Measurements from ENCODE around the gene ARHGAP28. TPM values are rescaled to one million over a fixed set of nuclear protein-coding genes. Genes with fewer than 3 reads are reported as not detected.

The ARHGAP28 gene
- total RNA-seq, 1 donor from 2014 or later = 2.2 TPM

GRCh38 chr18:6878556-6879297 lies 149.2 kb downstream of the ARHGAP28 start:
- TF ChIP-seq, protein P1, sequence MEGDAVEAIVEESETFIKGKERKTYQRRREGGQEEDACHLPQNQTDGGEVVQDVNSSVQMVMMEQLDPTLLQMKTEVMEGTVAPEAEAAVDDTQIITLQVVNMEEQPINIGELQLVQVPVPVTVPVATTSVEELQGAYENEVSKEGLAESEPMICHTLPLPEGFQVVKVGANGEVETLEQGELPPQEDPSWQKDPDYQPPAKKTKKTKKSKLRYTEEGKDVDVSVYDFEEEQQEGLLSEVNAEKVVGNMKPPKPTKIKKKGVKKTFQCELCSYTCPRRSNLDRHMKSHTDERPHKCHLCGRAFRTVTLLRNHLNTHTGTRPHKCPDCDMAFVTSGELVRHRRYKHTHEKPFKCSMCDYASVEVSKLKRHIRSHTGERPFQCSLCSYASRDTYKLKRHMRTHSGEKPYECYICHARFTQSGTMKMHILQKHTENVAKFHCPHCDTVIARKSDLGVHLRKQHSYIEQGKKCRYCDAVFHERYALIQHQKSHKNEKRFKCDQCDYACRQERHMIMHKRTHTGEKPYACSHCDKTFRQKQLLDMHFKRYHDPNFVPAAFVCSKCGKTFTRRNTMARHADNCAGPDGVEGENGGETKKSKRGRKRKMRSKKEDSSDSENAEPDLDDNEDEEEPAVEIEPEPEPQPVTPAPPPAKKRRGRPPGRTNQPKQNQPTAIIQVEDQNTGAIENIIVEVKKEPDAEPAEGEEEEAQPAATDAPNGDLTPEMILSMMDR (conservative IDR thresholded peaks at IDR 0.05; ENCODE audit: low read depth, low read length) = no peak
- no peak overlapping the region for H3K4me3 ChIP-seq (ENCODE audit: low read depth, low read length)
- DNase-seq (ENCODE audit: low read depth) = no peak

DNA sequence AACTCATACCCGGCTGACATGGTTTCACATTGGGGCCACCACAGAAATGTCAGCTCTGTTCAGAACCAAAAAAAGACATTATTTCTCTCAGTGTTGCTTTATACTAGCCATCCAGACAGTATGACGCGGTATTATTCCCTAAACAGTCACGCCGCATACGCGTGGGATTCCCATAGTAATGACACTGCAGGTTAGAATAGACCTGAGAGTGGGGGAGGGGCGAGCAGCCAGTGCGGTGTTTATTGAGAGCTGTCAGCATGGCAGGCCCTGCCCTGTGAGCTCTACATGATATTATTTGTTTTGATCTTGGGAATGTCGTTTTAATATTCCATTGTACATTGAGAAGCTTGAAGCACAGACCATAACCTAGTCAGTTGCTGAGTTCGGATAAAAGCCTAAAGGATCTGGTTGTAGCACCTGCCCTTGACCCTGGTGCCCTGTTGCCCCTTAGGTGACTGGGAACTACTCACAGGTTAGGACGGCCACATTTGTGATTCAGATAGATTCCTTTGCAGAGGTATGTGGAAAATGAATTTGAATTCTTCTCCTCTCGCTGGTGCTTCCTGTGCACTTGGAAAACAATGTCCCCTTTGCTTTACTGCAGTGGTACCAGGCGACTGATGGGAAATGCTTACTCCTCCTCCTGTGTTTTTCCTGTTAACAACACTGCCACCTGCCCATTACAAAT lies 150.1 kb downstream of the ARHGAP28 start:
- TF ChIP-seq, protein P1 (conservative IDR thresholded peaks at IDR 0.05; ENCODE audit: low read depth, low read length) = no peak
- DNase-seq (ENCODE audit: low read depth) = no peak

DNA sequence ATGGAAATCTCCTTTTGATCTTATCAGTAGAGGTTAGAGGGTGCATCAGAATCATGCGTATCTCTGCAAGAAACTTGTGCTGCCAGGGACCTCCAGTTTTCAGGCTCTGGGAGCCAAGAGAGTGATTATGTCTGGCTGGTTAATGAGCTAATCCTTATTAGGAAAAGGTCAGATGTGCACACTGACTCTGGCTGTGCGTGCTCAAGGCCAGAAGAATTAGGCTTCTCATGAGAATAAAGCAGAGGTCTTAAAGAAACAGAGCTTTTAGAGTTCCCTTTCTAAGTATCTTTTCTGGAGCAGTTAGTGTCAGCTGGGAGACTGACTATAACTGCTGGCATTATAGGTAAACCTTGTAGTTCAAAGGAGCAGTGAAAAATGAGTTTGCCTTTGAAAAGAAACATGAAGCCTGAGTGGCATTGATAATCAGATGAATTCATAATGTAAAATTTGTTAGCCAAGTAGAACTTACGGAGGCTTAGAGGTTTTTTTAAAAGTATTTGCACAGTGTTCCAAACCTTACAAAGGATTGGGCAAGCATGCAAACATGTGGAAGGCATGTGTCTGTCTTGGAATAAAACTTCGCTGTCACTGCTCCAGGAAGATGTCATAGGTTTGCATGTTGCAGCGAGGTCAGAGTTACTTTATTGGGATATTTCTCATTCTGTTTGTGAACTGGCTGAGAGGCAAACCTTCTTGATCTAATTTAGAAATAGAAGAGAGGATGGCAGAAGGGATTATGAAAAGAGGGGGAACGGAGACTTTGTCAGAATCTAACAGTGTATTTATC lies 151.7 kb downstream of the ARHGAP28 start:
- H3K4me3 ChIP-seq (ENCODE audit: low read depth, low read length) = no peak overlapping the region
- DNase-seq (ENCODE audit: low read depth) = no peak
- TF ChIP-seq, protein P1 (conservative IDR thresholded peaks at IDR 0.05; ENCODE audit: low read depth, low read length) = no peak

More for the DNA sequence above, 150.1 kb downstream of the ARHGAP28 start:
- H3K4me3 ChIP-seq (ENCODE audit: low read depth, low read length) = no peak overlapping the region

DNA sequence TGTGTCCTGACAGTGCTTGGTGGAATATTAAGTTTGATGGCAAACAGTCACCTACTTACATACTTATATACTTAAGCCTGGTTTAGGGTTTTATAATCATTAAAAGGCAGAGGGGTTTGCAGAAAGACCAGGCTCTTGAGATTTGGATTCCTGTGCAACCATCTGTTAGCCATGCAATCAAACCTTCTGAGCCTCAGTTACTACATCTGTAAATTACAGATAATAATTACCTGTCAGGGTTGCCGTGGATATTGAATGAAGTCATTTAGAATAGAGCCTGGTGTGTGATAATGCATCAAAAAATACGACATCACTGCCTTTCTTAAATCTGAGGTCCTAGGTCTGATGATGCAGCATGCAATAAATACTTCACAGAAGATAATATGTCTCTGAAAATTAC lies 152.9 kb downstream of the ARHGAP28 start:
- DNase-seq (ENCODE audit: low read depth) = no peak
- no peak overlapping the region for H3K4me3 ChIP-seq (ENCODE audit: low read depth, low read length)
- TF ChIP-seq, protein P1 (conservative IDR thresholded peaks at IDR 0.05; ENCODE audit: low read depth, low read length) = no peak

- no peak for DNase-seq (ENCODE audit: low read depth)
Measured at GRCh38 chr18:6885006-6885481, 155.5 kb downstream of the ARHGAP28 start.

More at GRCh38 chr18:6885006-6885481, 155.5 kb downstream of the ARHGAP28 start:
- no peak overlapping the region for H3K4me3 ChIP-seq (ENCODE audit: low read depth, low read length)
- TF ChIP-seq, protein P1 (conservative IDR thresholded peaks at IDR 0.05; ENCODE audit: low read depth, low read length) = no peak
